HCT116 (cell line): Measurements from ENCODE around the gene MARS1. TPM values are rescaled to one million over a fixed set of nuclear protein-coding genes. Genes with fewer than 3 reads are reported as not detected.

Experiments
- ATAC-seq: fragments of 200-7000 bp; cut with Tn5 transposase; 2 replicates; pipeline ENCODE4 v1.9.1; 2020; ENCODE audit warnings: mild to moderate bottlenecking, moderate library complexity
- BruUV-seq: library from RNA; stranded (reverse); fragments of 400-500 nt; replicated peaks from 2 replicates; lab custom pipeline; 2021; lab: Mats Ljungman, UMichigan
- CTCF ChIA-PET: fragments of 300-600 bp; sonication (Branson Sonifier 250); formaldehyde crosslinking; loops from one replicate; lab custom pipeline; 2021; ENCODE audit warnings: antibody characterized with exemption; lab: Charles Lee
- POLR2A ChIA-PET: fragments of 300-600, 350-600 bp; sonication (Branson Sonifier 250); formaldehyde crosslinking; loops from one replicate; lab custom pipeline; 2021; ENCODE audit warnings: antibody characterized with exemption; lab: Charles Lee
- RAD21 ChIA-PET, 2 experiments: fragments of 300-600 bp; sonication (Branson Sonifier 250); formaldehyde crosslinking; loops; one replicate each; lab custom pipeline; 2023; ENCODE audit warnings: low total read pairs in 2 of 2; ENCODE audit not compliant: uncharacterized antibody in 2 of 2, unreplicated experiment in 2 of 2, low non-redundant PET in 1 of 2; lab: Charles Lee
- DNase-seq: peaks from one replicate; pipeline ENCODE4 v3.0.0-alpha.2; 2010; ENCODE audit warnings: low read depth, low spot score
- H2AFZ ChIP-seq: fragments of 200-600 bp; shearing (Covaris generic), sonication (generic); 2 replicates; pipeline ENCODE4 v1.6.1; 2017; ENCODE audit warnings: low read depth, mixed run types, mixed read lengths, antibody characterized with exemption, low read length; ENCODE audit not compliant: poor library complexity, severe bottlenecking
- H3K27ac ChIP-seq: 2 replicates; pipeline ENCODE4 v1.5.1; 2012; ENCODE audit warnings: low read depth, low read length
- H3K27me3 ChIP-seq: fragments of 200-600 bp; sonication (generic); 2 replicates; pipeline ENCODE4 v1.6.1; 2016; ENCODE audit warnings: mixed run types, low read length, mixed read lengths; ENCODE audit not compliant: insufficient read depth
- H3K36me3 ChIP-seq, 2 experiments: fragments of 200-500 bp in 1 of 2; fragments of 200-600 bp in 1 of 2; sonication (Bioruptor generic) in 1 of 2; sonication (generic) in 1 of 2; 2 replicates each; pipeline versions ENCODE4 v1.5.1 to v1.6.1; 2014 to 2016; ENCODE audit warnings: low read length in 2 of 2, inconsistent platforms in 1 of 2, mixed read lengths in 1 of 2, mixed run types in 1 of 2; ENCODE audit not compliant: insufficient read depth in 2 of 2, control insufficient read depth in 1 of 2
- H3K4me1 ChIP-seq, 2 experiments: fragments of 200-600 bp in 1 of 2; sonication (generic) in 1 of 2; 2 replicates each; pipeline versions ENCODE4 v1.5.1 to v1.6.1; 2012 to 2017; ENCODE audit warnings: low read length in 2 of 2, inconsistent platforms in 1 of 2, mild to moderate bottlenecking in 1 of 2, mixed read lengths in 1 of 2, mixed run types in 1 of 2, moderate library complexity in 1 of 2; ENCODE audit not compliant: insufficient read depth in 2 of 2, control insufficient read depth in 1 of 2
- H3K4me2 ChIP-seq: fragments of 200-600 bp; sonication (generic); 2 replicates; pipeline ENCODE4 v1.6.1; 2017; ENCODE audit warnings: mixed run types, low read length, mixed read lengths
- H3K4me3 ChIP-seq, 2 experiments: fragments of 200-600 bp in 1 of 2; sonication (generic) in 1 of 2; replicated peaks in 1 of 2; 2 replicates each; pipeline ENCODE4 v1.5.1; 2011 to 2016; ENCODE audit warnings: low read length in 2 of 2, control low read depth in 1 of 2, low read depth in 1 of 2, mild to moderate bottlenecking in 1 of 2, mixed read lengths in 1 of 2, mixed run types in 1 of 2
- H3K79me2 ChIP-seq: fragments of 200-600 bp; sonication (generic); 2 replicates; pipeline ENCODE4 v1.6.1; 2017; ENCODE audit warnings: mild to moderate bottlenecking, mixed run types, low read length, moderate library complexity, mixed read lengths; ENCODE audit not compliant: insufficient read depth
- H3K9ac ChIP-seq: fragments of 200-600 bp; sonication (generic); 2 replicates; pipeline ENCODE4 v1.6.1; 2016; ENCODE audit warnings: low read length, mixed read lengths
- H3K9me2 ChIP-seq: fragments of 200-600 bp; sonication (generic), shearing (Covaris generic); 2 replicates; pipeline ENCODE4 v1.6.1; 2017; ENCODE audit warnings: mixed run types, mild to moderate bottlenecking, moderate library complexity; ENCODE audit not compliant: insufficient read depth
- H3K9me3 ChIP-seq, 2 experiments: fragments of 200-500 bp in 1 of 2; fragments of 200-600 bp in 1 of 2; sonication (Bioruptor generic) in 1 of 2; sonication (generic) in 1 of 2; 2 replicates each; pipeline ENCODE4 v1.6.1; 2014 to 2017; ENCODE audit warnings: low read length in 2 of 2, mixed read lengths in 2 of 2, inconsistent platforms in 1 of 2, low read depth in 1 of 2, mild to moderate bottlenecking in 1 of 2, mixed run types in 1 of 2, moderate library complexity in 1 of 2; ENCODE audit not compliant: control insufficient read depth in 1 of 2, insufficient read depth in 1 of 2
- H4K20me1 ChIP-seq: fragments of 200-600 bp; sonication (generic), shearing (Covaris generic); 2 replicates; pipeline ENCODE4 v1.6.1; 2017; ENCODE audit warnings: mixed run types, mild to moderate bottlenecking, moderate library complexity; ENCODE audit not compliant: insufficient read depth
- CBX3 ChIP-seq: IDR thresholded peaks from 2 replicates; pipeline ENCODE4 v1.6.1; 2012; ENCODE audit warnings: low read depth
- POLR2A ChIP-seq: IDR thresholded peaks from 2 replicates; pipeline ENCODE4 v1.7.0; 2011; ENCODE audit warnings: borderline replicate concordance; ENCODE audit not compliant: insufficient read depth, insufficient read length; ENCODE audit errors: extremely low read depth
- RAD21 ChIP-seq: IDR thresholded peaks from 2 replicates; pipeline ENCODE4 v1.6.1; 2012; ENCODE audit warnings: low read depth, mild to moderate bottlenecking
- ZBTB33 ChIP-seq: IDR thresholded peaks from 2 replicates; pipeline ENCODE4 v1.6.1; 2011; ENCODE audit warnings: mild to moderate bottlenecking, low read length, moderate library complexity; ENCODE audit not compliant: insufficient replicate concordance; ENCODE audit errors: extremely low read depth
- intact Hi-C: fragments of 100-400 bp; cut with micrococcal nuclease; formaldehyde crosslinking; loops from 2 replicates; pipeline ENCODE4 v1.10.0; 2022
- total RNA-seq: library from RNA; stranded (reverse); gene quantifications from one replicate; pipeline ENCODE4 v1.2.1, GENCODE V29; 2021; ENCODE audit not compliant: unreplicated experiment

MARS1 gene
- total RNA-seq, 1 experiment from 2014 or later = 344 TPM

GRCh38 chr12:57483466-57483865, 4.4 kb upstream of the MARS1 start (continued):
- no peak for TF ChIP-seq ZBTB33
- TF ChIP-seq RAD21 = no peak

GRCh38 chr12:57485695-57486094, 2.2 kb upstream of the MARS1 start:
- ATAC-seq (no peak), DNase-seq (no peak)
- Histone ChIP-seq H3K4me3 (no peak overlapping the region), H3K9ac (no peak overlapping the region), H3K27ac (no peak overlapping the region), H3K36me3 (peaks cover 7 to 18% of the 10 kb centered on the region in 2 experiments), H3K9me2 (no peaks in the 10 kb centered on the region), H3K4me2 (no peak overlapping the region), H3K9me3 (no peaks in the 10 kb centered on the region), H2AFZ (no peak overlapping the region), H3K79me2 (peaks cover 27% of the 10 kb centered on the region), H3K4me1 (peaks cover 4 to 14% of the 10 kb centered on the region in 2 experiments; a peak in 3 of 4 replicates), H4K20me1 (no peaks in the 10 kb centered on the region), H3K27me3 (peaks cover 7% of the 10 kb centered on the region)
- POLR2A ChIA-PET = interaction anchor here (0.8 kb wide), 1 partner anchor 30 kb away, joined by 3 read pairs; the partner anchor contains the start of gene INHBE
- TF ChIP-seq CBX3 (no peak), POLR2A (no peak)
- CTCF ChIA-PET = interaction anchor here (0.8 kb wide), 1 partner anchor 27 kb away, joined by 3 read pairs; no protein-coding TSS in a partner anchor
- intact Hi-C loops = loop anchor here (2.0 kb wide), 1 partner anchor 27 kb away; the partner anchor contains the start of gene GLI1
- RAD21 ChIA-PET = no interaction called here
- no TSS peak for BruUV-seq
